SH-SY5Y (cell line): ENCODE results near the gene LRRC66.

ENCODE experiments used
- GATA2 ChIP-seq: IDR thresholded peaks from 2 replicates; pipeline ENCODE4 v1.6.1; 2011; ENCODE audit warnings: mild to moderate bottlenecking, low read depth, low read length
- GATA3 ChIP-seq: IDR thresholded peaks from 2 replicates; pipeline ENCODE4 v1.6.1; 2011; ENCODE audit warnings: low read depth, mild to moderate bottlenecking, low read length, moderate library complexity

DNA sequence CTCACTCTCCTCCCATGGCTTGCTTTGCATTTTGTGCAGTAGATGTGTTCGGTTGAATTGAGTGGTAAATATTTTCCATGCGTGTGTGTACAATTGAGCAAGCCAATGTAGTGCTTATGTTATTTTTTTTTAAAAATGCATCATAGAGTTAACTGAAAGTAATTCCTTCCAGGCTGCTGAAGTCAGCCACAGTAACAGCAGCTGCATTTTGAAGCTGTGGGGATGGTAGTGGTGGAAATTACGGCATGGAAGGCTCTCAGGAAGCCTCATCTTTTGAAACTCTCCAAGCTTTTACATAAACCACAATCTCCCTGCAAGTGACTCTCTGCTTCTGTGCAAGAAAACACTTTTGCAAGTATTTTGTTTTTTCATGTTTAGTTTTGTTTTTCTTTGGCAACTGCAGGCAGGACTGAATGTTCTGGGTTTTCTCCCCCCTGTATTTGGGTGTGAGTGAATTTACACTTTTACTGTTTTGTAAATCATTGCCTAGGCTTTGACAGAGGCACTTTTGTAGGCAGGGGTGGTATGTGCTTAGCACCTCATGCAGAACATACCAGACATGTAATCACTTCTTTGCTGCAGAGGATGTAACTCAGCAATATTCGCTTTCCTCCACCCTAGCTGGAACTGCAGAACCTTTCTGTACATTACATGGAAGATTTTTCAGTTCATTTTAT lies 56.2 kb downstream of the LRRC66 start:
- TF ChIP-seq GATA3 (no peak), GATA2 (no peak)
